IMR-90 (cell line): ENCODE measurements around the gene IP6K3. TPM values are rescaled to one million over a fixed set of nuclear protein-coding genes. Genes with fewer than 3 reads are reported as not detected.

Experiments
- ATAC-seq: fragments of 200-7000 bp; cut with Tn5 transposase; 2 replicates; pipeline ENCODE4 v1.9.1; 2020; ENCODE audit warnings: low read depth, mild to moderate bottlenecking, moderate library complexity
- BruUV-seq: library from RNA; stranded (reverse); fragments of 400-500 nt; replicated peaks from 2 replicates; lab custom pipeline; 2021; lab: Mats Ljungman, UMichigan
- CTCF ChIA-PET: fragments of 300-600 bp; formaldehyde crosslinking; extraction: SDS; loops from one replicate; lab custom pipeline; 2021; ENCODE audit warnings: antibody characterized with exemption; lab: Yijun Ruan, JAX
- POLR2A ChIA-PET: fragments of 300-600 bp; sonication (Branson Sonifier 250); formaldehyde crosslinking; loops from one replicate; lab custom pipeline; 2022; ENCODE audit warnings: antibody characterized with exemption; ENCODE audit not compliant: unreplicated experiment; lab: Charles Lee
- DNase-seq: peaks from one replicate; pipeline ENCODE4 v3.0.0; 2013
- H2AFZ ChIP-seq: replicated peaks from 2 replicates; pipeline ENCODE3; 2013; ENCODE audit warnings: low read length, mild to moderate bottlenecking; ENCODE audit not compliant: poor library complexity
- H2AK5ac ChIP-seq: 2 replicates; pipeline ENCODE4 v1.6.1; 2013; ENCODE audit warnings: low read depth, low read length, inconsistent platforms
- H2AK9ac ChIP-seq: replicated peaks from 2 replicates; pipeline ENCODE3; 2013; ENCODE audit warnings: mild to moderate bottlenecking, low read depth, low read length, moderate library complexity; ENCODE audit not compliant: poor library complexity
- H2BK120ac ChIP-seq: 2 replicates; pipeline ENCODE4 v1.6.1; 2013; ENCODE audit warnings: low read depth, low read length, inconsistent platforms
- H2BK15ac ChIP-seq: 3 replicates; pipeline ENCODE4 v1.6.1; 2013; ENCODE audit warnings: low read depth, low read length, inconsistent platforms
- H2BK20ac ChIP-seq: 2 replicates; pipeline ENCODE4 v1.6.1; 2013; ENCODE audit warnings: low read depth, mild to moderate bottlenecking, inconsistent platforms, low read length, moderate library complexity
- H2BK5ac ChIP-seq: 2 replicates; pipeline ENCODE4 v1.6.1; 2013; ENCODE audit warnings: mild to moderate bottlenecking, low read depth, low read length, inconsistent platforms; ENCODE audit not compliant: poor library complexity, severe bottlenecking
- H3K14ac ChIP-seq: replicated peaks from 2 replicates; pipeline ENCODE4 v1.6.1; 2013; ENCODE audit warnings: low read depth, low read length, inconsistent platforms
- H3K18ac ChIP-seq: 2 replicates; pipeline ENCODE4 v1.6.1; 2013; ENCODE audit warnings: low read depth, low read length, control low read depth
- H3K23ac ChIP-seq: 2 replicates; pipeline ENCODE4 v1.6.1; 2013; ENCODE audit warnings: low read depth, low read length, inconsistent platforms
- H3K27ac ChIP-seq: 2 replicates; pipeline ENCODE4 v1.5.1; 2013; ENCODE audit warnings: mild to moderate bottlenecking, control low read depth, low read length; ENCODE audit not compliant: insufficient read depth
- H3K27me3 ChIP-seq: 2 replicates; pipeline ENCODE4 v1.6.1; 2013; ENCODE audit warnings: low read length; ENCODE audit not compliant: control insufficient read depth, insufficient read depth
- H3K36me3 ChIP-seq: 2 replicates; pipeline ENCODE4 v1.6.1; 2013; ENCODE audit warnings: low read length, mixed read lengths; ENCODE audit not compliant: control insufficient read depth, insufficient read depth
- H3K4ac ChIP-seq: 2 replicates; pipeline ENCODE4 v1.6.1; 2013; ENCODE audit warnings: low read depth, low read length, inconsistent platforms
- H3K4me1 ChIP-seq: 2 replicates; pipeline ENCODE4 v1.6.1; 2013; ENCODE audit warnings: low read length, mixed read lengths; ENCODE audit not compliant: control insufficient read depth, insufficient read depth
- H3K4me2 ChIP-seq: 2 replicates; pipeline ENCODE4 v1.6.1; 2013; ENCODE audit warnings: low read depth, mild to moderate bottlenecking, control low read depth, low read length, moderate library complexity
- H3K4me3 ChIP-seq: 2 replicates; pipeline ENCODE4 v1.5.1; 2013; ENCODE audit warnings: low read depth, mild to moderate bottlenecking, control low read depth, low read length, moderate library complexity; ENCODE audit not compliant: insufficient read depth
- H3K56ac ChIP-seq: 2 replicates; pipeline ENCODE4 v1.6.1; 2013; ENCODE audit warnings: low read length, inconsistent platforms; ENCODE audit not compliant: insufficient read depth; ENCODE audit errors: extremely low read depth
- H3K79me1 ChIP-seq, 2 experiments: 2 replicates each; pipeline ENCODE4 v1.6.1; 2013; ENCODE audit warnings: low read length in 2 of 2, inconsistent platforms in 1 of 2, low read depth in 1 of 2
- H3K9ac ChIP-seq: 2 replicates; pipeline ENCODE4 v1.6.1; 2013; ENCODE audit warnings: low read depth, low read length, control low read depth
- H3K9me1 ChIP-seq: 2 replicates; pipeline ENCODE4 v1.6.1; 2013; ENCODE audit warnings: low read length, inconsistent platforms; ENCODE audit not compliant: insufficient read depth
- H3K9me3 ChIP-seq: 2 replicates; pipeline ENCODE4 v1.6.1; 2013; ENCODE audit warnings: low read length; ENCODE audit not compliant: control insufficient read depth, insufficient read depth
- H4K20me1 ChIP-seq: 2 replicates; pipeline ENCODE4 v1.6.1; 2013; ENCODE audit warnings: low read length, inconsistent platforms; ENCODE audit not compliant: insufficient read depth
- H4K5ac ChIP-seq: 2 replicates; pipeline ENCODE4 v1.6.1; 2013; ENCODE audit warnings: mild to moderate bottlenecking, low read depth, low read length, control low read depth
- H4K8ac ChIP-seq, 2 experiments: 2 replicates each; pipeline ENCODE4 v1.6.1; 2013; ENCODE audit warnings: low read depth in 2 of 2, low read length in 2 of 2, control low read depth in 1 of 2, inconsistent platforms in 1 of 2
- H4K91ac ChIP-seq: 2 replicates; pipeline ENCODE4 v1.6.1; 2013; ENCODE audit warnings: low read depth, low read length, inconsistent platforms; ENCODE audit not compliant: insufficient read depth
- CEBPB ChIP-seq: IDR thresholded peaks from 2 replicates; pipeline ENCODE4 v1.6.1; 2012; ENCODE audit warnings: low read depth, low read length, improper control_type of control experiment
- ELK1 ChIP-seq: fragments of 150-350 bp; IDR thresholded peaks from 2 replicates; pipeline ENCODE4 v1.6.1; 2016; ENCODE audit warnings: low read depth, mild to moderate bottlenecking, low read length, moderate library complexity, borderline replicate concordance
- MXI1 ChIP-seq: IDR thresholded peaks from 2 replicates; pipeline ENCODE4 v1.6.1; 2012; ENCODE audit warnings: low read depth, mild to moderate bottlenecking, low read length, moderate library complexity, borderline replicate concordance
- NFE2L2 ChIP-seq: fragments of 150-350 bp; IDR thresholded peaks from 2 replicates; pipeline ENCODE4 v1.6.1; 2016; ENCODE audit warnings: low read depth, mild to moderate bottlenecking, low read length
- RFX5 ChIP-seq: IDR thresholded peaks from 2 replicates; pipeline ENCODE4 v1.8.0; 2012; ENCODE audit warnings: low read depth, mild to moderate bottlenecking, low read length, moderate library complexity
- whole genome bisulfite sequencing, 2 experiments: methylation state at CpG; one replicate each; pipeline versions ENCODE4 v1.1.5 to v1.1.7; 2013; ENCODE audit warnings: missing lambda C conversion rate in 2 of 2; ENCODE audit not compliant: insufficient read length in 1 of 2; ENCODE audit errors: extremely low coverage in 2 of 2; 5-methylcytosine and 5-hydroxymethylcytosine counted together
- dilution Hi-C: fragments of 300-500 bp; cut with HindIII; formaldehyde crosslinking; loops from one replicate; pipeline ENCODE4 v1.14.3; 2018; ENCODE audit warnings: low sequenced_read_pairs; ENCODE audit not compliant: unreplicated experiment
- in situ Hi-C: fragments of 300-500 bp; cut with MboI; formaldehyde crosslinking; loops from 3 replicates; pipeline ENCODE4 v1.14.3; 2019; ENCODE audit warnings: low sequenced_read_pairs, inconsistent platforms, mixed read lengths
- intact Hi-C: fragments of 100-400 bp; cut with micrococcal nuclease; formaldehyde crosslinking; loops from 2 replicates; pipeline ENCODE4 v1.10.0; 2022
- polyA plus RNA-seq, 3 experiments: library from polyadenylated mRNA; depleted of rRNA; stranded (reverse); fragments of >200 nt; gene quantifications; 2 replicates each; pipeline ENCODE4 v1.2.3, GENCODE V29; 2012; ENCODE audit warnings: low replicate concordance in 1 of 3
- total RNA-seq: library from RNA; depleted of rRNA; stranded (reverse); fragments of >200 nt; gene quantifications from 2 replicates; pipeline ENCODE4 v1.2.3, GENCODE V29; 2012

The IP6K3 gene
- total and polyA plus RNA-seq, 2 of the 4 experiments (the other 2 are of a cell fraction), result 0.18 to 0.51 TPM

GRCh38 chr6:33731035-33731434, 15.7 kb downstream of the IP6K3 start:
- Histone ChIP-seq H3K27ac (no peak overlapping the region), H3K4me1 (no peaks in the 10 kb centered on the region), H3K79me1 (no peaks in the 10 kb centered on the region), H2AFZ (no peak overlapping the region), H3K36me3 (no peaks in the 10 kb centered on the region), H4K20me1 (no peaks in the 10 kb centered on the region), H2BK5ac (no peak overlapping the region), H3K23ac (no peak overlapping the region), H4K91ac (no peak overlapping the region), H3K27me3 (peaks cover 14% of the 10 kb centered on the region; the same call in 1 of the 2 replicates), H3K18ac (no peak overlapping the region), H2BK15ac (no peak overlapping the region), H3K4me2 (no peak overlapping the region), H3K4ac (no peak overlapping the region), H3K14ac (no peak overlapping the region), H3K56ac (no peak overlapping the region), H2BK120ac (no peak overlapping the region), H3K9me3 (no peaks in the 10 kb centered on the region), H3K4me3 (no peak overlapping the region), H2AK9ac (no peak overlapping the region), H4K5ac (no peak overlapping the region), H2AK5ac (no peak overlapping the region), H3K9me1 (no peaks in the 10 kb centered on the region), H2BK20ac (no peak overlapping the region), H3K9ac (no peak overlapping the region), H4K8ac (no peak overlapping the region)
- no peak for TF ChIP-seq MXI1
- TF ChIP-seq NFE2L2, result no peak
- no peak for TF ChIP-seq CEBPB
- no peak for TF ChIP-seq ELK1
- TF ChIP-seq RFX5, result no peak
- in situ Hi-C loops, result no loop called here
- WGBS, 2 experiments, result 80% methylated on average over 1 of the region's 7 CpGs; no CpG with 5 or more reads in 1 of the 2 experiments
- CTCF ChIA-PET, result no interaction called here
- BruUV-seq, result no TSS peak
- ATAC-seq (no peak), DNase-seq (no peak)
- intact Hi-C loops, result no loop called here
- dilution Hi-C loops, result no loop called here
- POLR2A ChIA-PET, result no interaction called here
